GM18858 (cell line): ENCODE results near the gene S100A1.

Source experiments
- ATAC-seq: cut with Tn5 transposase; IDR thresholded peaks from one replicate; pipeline ENCODE4 v1.9.1; 2021; ENCODE audit not compliant: unreplicated experiment

S100A1 gene

DNA sequence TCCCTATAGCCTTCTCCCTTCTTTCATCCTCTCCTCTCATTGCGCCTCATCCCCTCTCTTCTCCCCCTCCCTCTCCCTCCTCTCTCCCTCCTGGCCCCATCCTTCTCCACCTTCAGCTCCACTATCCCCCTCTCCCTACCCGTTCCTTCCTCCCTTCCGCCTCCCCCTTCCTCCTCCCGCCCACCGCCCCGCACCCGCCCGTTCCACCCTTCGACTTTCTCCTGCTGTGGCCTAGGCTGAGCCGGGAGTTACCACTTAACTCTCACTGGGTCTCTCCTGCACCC lies 51.8 kb downstream of the S100A1 start:
- ATAC-seq = no peak
